Liver (tissue), 3 donors: ENCODE measurements around the gene PHOSPHO1.

Experiments
- GABPA ChIP-seq, 2 donors: IDR thresholded peaks in 1 of 2; conservative IDR thresholded peaks in 1 of 2; 2 replicates each; pipeline ENCODE4 v1.6.1; 2016; ENCODE audit warnings: antibody characterized with exemption in 2 of 2, mild to moderate bottlenecking in 1 of 2, moderate library complexity in 1 of 2
- HNF4G ChIP-seq: IDR thresholded peaks from 2 replicates; pipeline ENCODE4 v1.6.1; 2016; ENCODE audit warnings: antibody characterized with exemption
- JUND ChIP-seq, 2 donors: IDR thresholded peaks; 2 replicates each; pipeline ENCODE4 v1.6.1; 2016; ENCODE audit warnings: antibody characterized with exemption in 2 of 2
- RAD21 ChIP-seq, 2 donors: IDR thresholded peaks; 2 replicates each; pipeline ENCODE4 v1.6.1; 2016; ENCODE audit warnings: antibody characterized with exemption in 2 of 2, mild to moderate bottlenecking in 2 of 2
- REST ChIP-seq: IDR thresholded peaks from 2 replicates; pipeline ENCODE4 v1.6.1; 2016; ENCODE audit warnings: antibody characterized with exemption, mild to moderate bottlenecking
- YY1 ChIP-seq: IDR thresholded peaks from 2 replicates; pipeline ENCODE4 v1.6.1; 2016; ENCODE audit warnings: antibody characterized with exemption, mild to moderate bottlenecking
- TF ChIP-seq, protein P1 (sequence below): fragments of 150-350 bp; IDR thresholded peaks from 2 replicates; pipeline ENCODE4 v1.5.1; 2017; ENCODE audit warnings: improper control_type of control experiment, low read depth, low read length; ENCODE audit not compliant: missing input control
- TF ChIP-seq, protein P2 (sequence below): IDR thresholded peaks from 2 replicates; pipeline ENCODE4 v1.6.1; 2016; ENCODE audit warnings: antibody characterized with exemption
- donor health status: healthy.
- donor health status: healthy.

- TF ChIP-seq, protein P1, sequence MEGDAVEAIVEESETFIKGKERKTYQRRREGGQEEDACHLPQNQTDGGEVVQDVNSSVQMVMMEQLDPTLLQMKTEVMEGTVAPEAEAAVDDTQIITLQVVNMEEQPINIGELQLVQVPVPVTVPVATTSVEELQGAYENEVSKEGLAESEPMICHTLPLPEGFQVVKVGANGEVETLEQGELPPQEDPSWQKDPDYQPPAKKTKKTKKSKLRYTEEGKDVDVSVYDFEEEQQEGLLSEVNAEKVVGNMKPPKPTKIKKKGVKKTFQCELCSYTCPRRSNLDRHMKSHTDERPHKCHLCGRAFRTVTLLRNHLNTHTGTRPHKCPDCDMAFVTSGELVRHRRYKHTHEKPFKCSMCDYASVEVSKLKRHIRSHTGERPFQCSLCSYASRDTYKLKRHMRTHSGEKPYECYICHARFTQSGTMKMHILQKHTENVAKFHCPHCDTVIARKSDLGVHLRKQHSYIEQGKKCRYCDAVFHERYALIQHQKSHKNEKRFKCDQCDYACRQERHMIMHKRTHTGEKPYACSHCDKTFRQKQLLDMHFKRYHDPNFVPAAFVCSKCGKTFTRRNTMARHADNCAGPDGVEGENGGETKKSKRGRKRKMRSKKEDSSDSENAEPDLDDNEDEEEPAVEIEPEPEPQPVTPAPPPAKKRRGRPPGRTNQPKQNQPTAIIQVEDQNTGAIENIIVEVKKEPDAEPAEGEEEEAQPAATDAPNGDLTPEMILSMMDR: no peak
- no peak for TF ChIP-seq YY1
- no peak for TF ChIP-seq GABPA (IDR thresholded peaks at IDR 0.05 in 1 of 2, conservative IDR thresholded peaks at IDR 0.05 in 1 of 2)
- TF ChIP-seq HNF4G: no peak
- TF ChIP-seq, protein P2, sequence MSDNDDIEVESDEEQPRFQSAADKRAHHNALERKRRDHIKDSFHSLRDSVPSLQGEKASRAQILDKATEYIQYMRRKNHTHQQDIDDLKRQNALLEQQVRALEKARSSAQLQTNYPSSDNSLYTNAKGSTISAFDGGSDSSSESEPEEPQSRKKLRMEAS: no peak
- TF ChIP-seq JUND (IDR thresholded peaks at IDR 0.05): no peak
- no peak for TF ChIP-seq RAD21 (IDR thresholded peaks at IDR 0.05)
- no peak for TF ChIP-seq REST
Measured at GRCh38 chr17:49278076-49278475, 47.5 kb upstream of the PHOSPHO1 start.
